CD4-positive, alpha-beta T cell treated with Interleukin-10 for 1 hour (primary cell): ENCODE data around the gene PAFAH1B1.
"Not testable (repeated sequence)": the region's sequence is repeated elsewhere in the genome, so short reads cannot be mapped to it uniquely, and the experiment has no call there.

Experiments used
- DNase-seq: peaks from one replicate; pipeline ENCODE4 v3.0.0-alpha.2; 2020

The PAFAH1B1 gene

DNA sequence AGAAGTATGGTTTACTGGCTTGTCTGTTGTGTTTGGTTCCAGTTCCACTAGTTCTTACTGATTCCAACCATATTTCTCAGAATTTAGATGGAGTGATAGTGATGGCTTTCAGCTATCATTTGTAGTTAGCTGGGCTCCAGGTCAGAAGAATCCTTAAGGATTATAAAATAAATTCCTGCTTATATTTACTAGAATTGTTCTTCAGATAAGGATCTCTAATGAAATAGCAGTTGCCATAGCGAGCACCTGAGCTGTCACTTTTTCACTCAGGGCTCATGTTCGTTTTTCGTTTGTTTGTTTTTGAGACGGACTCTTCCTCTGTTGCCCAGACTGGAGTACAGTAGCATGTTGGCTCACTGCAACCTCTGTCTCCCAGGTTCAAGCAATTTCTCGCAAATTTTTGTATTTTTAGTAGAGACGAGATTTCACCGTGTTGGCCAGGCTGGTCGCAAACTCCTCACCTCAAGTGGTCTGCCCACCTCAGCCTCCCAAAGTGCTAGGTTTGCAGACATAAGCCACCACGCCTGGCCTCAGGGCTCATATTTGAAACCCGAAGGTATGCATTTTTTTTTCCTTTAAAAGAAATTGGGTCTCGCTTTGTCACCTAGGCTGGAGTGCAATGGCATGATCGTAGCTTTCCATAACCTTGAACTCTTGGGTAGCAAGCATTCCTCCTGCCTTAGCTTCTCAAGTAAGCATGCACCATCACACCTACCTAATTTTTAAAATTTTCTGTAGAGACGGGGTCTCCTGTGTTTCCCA, 42.9 kb downstream of the PAFAH1B1 start:
- no peak for DNase-seq

DNA sequence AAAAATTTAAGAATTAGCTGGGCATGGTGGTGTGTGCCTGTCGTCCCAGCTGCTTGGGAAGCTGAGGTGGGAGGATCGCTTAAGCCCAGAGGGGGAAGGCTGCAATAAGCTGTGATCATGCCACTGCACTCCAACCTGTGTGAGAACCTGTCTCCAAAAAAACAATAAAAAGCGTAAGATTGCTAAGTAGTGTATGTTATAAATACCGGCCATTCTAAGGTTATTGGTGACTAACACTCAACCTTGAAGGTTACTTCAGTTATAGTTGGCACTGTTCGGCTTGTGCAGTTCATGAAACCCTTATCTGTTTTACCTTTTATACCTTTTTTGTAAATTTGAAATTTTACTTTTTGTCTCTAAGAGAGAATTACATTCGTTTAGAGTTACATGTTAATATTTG, 44.0 kb downstream of the PAFAH1B1 start:
- DNase-seq = no peak

DNA sequence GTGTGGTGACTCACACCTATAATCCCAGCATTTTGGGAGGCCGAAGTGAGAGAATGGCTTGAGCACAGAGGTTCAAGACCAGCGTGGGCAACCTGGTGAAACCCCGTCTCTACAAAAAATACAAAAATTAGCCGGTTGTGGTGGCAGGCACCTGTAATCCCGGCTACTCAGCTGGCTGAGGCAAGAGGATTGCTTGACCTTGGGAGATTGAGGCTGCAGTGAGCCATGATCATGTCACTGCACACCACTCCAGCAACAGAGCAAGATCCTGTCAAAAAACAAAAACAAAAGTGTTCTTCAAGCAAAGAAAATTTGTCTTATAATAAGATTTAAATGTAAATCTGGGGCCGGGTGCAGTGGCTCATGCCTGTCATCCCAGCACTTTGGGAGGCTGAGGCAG, 51.5 kb downstream of the PAFAH1B1 start:
- DNase-seq = no peak

DNA sequence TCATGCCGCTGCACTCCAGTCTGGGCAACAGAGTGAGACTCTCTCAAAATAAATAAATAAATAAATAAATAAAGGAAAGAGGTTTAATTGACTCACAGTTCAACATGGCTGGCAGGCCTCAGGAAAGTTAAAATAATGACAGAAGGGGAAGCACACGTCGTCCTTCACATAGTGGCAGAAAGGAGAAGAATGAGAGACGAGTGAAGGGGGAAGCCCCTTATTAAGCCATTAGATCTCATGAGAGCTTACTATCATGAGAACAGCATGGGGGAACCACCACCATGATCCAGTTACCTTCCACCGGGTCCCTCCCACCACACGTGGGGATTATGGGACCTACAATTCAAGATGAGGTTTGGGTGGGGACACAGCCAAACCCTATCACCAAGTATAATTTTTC, 54.5 kb downstream of the PAFAH1B1 start:
- no peak for DNase-seq

DNA sequence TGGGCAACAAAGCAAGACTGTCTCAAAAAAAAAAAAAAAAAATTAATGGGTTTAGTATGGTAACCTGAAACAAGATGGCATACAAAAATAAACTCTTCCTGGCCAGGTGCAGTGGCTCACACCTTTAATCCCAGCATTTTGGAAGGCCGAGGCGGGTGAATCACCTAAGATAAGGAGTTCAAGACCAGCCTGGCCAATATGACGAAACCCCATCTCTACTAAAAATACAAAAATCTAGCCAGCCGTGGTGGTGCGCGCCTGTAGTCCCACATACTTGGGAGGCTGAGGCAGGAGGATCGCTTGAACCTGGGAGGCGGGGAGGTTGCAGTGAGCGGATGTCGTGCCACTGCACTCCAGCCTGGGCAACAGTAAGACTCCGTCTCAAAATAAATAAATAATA, 55.7 kb downstream of the PAFAH1B1 start:
- DNase-seq = no peak

DNA sequence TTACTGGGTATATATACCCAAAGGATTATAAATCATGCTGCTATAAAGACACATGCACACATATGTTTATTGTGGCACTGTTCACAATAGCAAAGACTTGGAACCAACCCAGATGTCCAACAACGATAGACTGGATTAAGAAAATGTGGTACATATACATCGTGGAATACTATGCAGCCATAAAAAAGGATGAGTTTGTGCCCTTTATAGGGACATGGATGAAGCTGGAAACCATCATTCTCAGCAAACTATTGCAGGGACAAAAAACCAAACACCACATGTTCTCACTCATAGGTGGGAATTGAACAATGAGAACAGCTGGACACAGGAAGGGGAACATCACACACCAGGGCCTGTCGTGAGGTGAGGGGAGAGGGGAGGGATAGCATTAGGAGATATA, 59.5 kb downstream of the PAFAH1B1 start:
- DNase-seq = not testable (repeated sequence)

DNA sequence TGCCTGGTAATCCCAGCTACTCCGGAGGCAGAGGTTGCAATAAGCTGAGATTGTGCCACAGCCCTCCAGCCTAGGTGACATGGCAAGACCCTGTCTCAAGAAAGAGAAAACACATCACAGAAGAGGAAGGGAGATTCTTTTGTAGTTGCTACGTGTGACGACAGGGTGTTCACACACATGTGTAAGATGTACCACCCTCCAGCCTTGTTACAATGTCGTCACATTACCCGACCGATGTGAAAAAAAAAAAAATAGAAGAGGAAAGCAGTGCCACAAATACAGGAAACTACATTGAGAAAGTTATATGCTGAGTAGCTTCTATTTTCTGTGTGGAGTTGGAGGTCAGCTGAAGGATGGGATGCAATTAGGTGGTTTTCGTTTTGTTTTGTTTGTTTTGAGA, 62.1 kb downstream of the PAFAH1B1 start:
- no peak for DNase-seq

DNA sequence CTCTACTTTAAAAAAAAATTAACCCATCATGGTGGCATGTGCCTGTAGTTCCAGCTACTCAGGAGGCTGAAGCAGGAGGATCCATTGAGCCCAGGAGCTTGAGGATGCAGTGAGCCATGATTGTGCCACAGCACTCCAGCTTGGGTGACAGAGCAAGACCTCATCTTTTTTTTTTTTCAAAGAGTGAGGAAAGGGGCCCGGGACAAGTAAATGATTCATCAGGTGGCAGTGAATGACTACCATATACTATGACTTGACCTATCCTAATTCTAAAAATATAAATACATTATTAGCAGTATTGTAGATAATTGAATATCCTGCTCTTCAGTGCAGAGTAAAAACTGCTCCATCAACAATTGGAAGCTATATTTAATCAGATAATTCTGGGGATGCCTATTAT, 62.8 kb downstream of the PAFAH1B1 start:
- DNase-seq = no peak

DNA sequence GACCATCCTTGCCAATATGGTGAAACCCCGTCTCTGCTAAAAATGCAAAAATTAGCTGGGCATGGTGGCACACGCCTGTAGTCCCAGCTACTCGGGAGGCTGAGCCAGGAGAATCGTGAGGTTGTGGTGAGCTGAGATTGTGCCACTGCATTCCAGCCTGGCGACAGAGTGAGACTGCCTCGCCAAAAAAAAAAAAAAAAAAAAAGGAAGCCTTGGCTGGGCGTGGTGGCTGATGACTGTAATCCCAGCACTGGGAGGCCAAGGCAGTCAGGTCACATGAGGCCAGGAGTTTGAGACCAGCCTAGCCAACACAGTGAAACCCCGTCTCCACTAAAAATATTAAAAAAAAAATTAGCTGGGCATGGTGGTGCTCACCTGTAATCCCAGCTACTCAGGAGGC, 65.9 kb downstream of the PAFAH1B1 start:
- not testable (repeated sequence) for DNase-seq

DNA sequence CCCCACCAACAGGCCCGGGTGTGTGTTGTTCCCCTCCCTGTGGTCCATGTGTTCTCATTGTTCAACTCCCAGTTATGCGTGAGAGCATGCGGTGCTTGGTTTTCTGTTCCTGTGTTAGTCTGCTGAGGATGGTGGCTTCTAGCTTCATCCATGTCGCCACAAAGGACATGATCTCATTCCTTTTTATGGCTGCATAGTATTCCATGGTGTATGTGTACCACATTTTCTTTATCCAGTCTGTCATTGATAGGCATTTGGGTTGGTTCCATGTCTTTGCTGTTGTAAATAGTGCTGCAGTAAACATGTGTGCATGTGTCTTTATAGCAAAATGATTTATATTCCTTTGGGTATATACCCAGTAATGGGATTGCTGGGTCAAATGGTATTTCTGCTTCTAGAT, 67.0 kb downstream of the PAFAH1B1 start:
- DNase-seq = not testable (repeated sequence)

DNA sequence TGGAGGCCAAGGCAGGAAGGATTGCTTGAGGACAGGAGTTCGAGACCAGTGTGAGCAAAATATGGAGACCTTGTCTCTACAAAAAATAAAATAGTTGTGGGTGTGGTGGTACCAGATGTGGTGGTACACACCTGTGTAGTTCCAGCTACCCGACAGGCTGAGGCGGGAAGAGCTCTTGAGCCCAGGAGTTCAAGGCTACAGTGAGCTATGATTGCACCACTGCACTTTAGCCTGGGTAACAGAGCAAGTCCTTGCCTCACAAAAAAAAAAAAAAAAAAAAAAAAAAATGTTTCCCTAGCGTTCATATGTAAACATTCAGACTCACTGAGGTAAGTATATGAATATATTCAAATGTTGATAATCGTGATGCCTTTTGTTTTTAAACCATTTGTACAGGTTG, 78.6 kb downstream of the PAFAH1B1 start:
- no peak for DNase-seq

DNA sequence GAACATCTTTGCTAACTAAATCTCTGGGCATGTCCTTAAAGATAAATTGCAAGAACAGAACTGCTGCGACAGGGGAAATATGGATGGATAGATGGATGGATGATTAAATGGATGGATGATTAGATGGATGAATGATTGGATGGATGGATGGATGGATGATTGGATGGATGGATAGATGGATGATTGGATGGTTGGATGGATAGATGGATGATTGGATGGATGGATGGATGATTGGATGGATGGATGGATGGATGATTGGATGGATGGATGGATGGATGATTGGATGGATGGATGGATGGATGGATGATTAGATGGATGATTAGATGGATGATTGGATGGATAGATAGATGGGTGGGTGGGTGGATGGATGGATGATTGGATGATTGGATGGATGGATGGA, 85.8 kb downstream of the PAFAH1B1 start:
- DNase-seq = not testable (repeated sequence)

DNA sequence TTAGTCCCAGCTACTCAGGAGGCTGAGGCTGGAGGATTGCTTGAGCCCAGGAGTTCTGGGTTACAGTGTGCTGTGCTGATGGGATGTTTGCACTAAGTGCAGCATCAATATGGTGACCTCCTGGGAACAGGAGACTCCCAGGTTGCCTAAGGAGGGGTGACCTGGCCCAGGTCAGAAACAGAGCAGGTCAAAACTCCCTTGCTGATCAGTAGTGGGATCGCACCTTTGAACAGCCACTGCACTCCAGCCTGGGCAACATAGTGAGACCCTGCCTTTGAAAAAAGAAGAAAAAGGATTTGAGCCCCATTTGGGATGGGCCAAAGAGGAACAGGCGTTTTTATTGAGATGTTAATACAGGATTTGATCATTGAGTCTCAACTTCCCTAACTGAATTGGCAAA, 87.5 kb downstream of the PAFAH1B1 start:
- no peak for DNase-seq

DNA sequence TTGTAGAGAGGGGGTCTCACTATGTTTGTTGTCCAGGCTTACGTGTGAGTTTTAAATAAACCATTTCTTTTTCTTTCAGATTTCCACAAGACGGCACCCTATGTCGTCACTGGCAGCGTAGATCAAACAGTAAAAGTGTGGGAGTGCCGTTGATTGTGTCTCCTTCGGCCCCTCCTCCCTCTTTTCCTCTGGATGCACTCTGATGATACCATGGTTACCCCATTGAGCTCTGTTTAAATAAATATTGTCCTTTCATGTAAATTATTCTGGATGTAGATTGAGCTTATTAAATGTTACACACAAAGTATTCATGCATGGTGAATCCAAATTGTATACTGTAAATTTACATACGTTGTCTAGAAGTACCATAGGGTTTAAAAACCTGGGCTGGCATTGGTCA, 88.2 kb downstream of the PAFAH1B1 start:
- DNase-seq = no peak

DNA sequence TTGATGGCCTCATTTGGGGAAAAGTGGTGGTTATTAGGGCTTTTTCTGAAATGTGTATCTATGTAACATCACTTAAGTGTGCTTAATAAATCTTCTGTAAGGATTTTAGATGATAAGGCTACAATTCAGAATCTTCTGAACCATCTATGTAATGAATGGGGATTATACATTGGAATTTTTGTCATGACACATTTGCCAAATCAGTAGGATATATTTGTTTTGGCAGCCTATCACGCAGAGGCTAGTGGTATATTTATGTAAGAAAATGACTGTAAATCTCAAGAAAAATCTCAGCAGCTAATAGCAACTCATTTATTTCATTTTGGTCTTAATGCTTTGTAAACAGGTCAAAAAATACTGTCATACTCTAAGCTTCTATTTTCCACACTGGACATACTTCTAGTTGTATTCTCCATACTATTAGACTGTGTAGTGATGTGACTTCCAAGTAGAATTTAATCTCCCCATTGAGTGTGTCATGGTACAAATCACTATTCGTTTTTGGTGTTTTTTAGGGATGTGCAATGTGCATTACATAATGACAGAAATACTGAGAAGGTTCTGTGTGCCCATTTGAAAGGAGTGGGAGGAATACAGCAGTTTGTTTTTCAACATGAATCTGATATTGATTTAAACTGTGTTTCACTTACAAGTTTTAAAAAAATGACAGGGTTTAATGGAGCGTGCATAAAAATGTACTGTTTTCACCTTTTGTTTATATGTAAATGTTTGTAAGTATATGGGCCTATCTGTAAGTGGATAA, 88.9 kb downstream of the PAFAH1B1 start:
- DNase-seq = no peak

DNA sequence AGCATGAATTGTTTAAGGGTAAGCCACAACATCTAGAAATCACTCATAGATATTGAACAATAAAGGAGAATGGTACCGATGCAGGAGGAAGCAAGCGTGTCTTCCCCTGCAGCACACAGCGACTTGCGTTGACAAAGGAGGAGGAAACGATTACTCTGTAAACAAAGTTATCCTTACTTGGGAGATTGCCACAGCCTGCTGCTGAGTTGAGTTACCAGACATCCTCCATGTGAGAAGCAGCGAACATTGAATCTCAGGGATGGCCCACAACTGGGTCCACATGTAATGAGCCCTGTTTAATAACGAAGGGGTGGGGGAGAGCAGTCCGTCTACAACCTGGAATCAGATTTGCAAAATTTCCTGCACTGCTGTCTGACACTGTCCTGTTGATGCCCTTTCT, 90.5 kb downstream of the PAFAH1B1 start:
- no peak for DNase-seq

DNA sequence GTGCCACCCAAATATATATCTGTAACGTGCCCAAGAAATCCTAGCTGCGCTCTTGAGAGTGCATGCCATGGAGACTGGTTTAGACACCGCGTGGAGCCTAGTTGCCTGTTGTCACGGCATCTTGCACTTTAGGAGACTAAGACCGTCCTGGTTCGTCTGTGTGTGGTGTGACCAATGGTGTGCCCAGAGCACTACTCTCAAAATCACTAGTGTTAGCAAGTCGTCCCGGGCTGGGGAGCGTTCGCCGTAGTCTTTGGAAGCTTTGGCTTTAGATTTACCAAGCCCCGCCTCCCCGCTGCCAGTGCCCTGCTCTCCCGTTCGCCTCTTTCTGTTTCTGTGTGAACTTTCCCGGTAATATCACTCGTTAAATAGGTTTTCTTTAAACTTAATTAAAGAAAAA, 91.1 kb downstream of the PAFAH1B1 start:
- no peak for DNase-seq

DNA sequence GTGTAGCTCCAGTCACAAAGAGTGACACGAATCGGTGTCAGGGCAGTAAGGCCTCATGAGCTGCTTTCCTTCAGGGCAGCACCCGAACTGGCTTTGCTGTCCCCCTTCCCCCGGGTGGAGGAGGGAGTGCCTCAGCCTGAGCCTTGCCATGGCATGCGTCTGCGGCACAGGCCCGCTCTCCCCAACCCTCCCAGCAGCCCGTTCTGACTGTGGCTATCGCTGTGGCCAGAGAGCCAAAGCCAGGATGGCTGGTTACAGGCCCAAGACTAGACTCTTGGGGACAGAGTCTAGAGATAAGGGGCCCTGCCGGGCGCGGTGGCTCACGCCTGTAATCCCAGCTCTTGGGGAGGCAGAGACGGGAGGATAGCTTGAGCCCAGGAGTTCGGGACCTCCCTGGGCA, 92.2 kb downstream of the PAFAH1B1 start:
- no peak for DNase-seq

DNA sequence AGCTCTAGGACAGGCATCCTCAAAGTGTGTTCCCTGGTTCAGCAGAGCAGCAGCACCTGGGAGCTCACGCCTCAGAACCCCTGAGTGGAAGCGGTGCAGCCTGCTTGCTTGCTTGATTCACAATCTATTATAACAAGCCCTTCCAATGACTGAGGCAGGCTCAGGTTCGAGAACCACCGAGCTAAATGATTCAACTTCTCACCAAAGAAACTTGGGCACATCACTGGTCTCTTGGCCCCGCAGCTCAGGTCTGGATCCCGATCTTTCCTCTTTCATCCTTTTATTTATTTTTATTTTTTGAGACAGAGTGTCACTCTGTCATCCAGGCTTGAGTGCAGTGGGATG, 93.6 kb downstream of the PAFAH1B1 start:
- no peak for DNase-seq

DNA sequence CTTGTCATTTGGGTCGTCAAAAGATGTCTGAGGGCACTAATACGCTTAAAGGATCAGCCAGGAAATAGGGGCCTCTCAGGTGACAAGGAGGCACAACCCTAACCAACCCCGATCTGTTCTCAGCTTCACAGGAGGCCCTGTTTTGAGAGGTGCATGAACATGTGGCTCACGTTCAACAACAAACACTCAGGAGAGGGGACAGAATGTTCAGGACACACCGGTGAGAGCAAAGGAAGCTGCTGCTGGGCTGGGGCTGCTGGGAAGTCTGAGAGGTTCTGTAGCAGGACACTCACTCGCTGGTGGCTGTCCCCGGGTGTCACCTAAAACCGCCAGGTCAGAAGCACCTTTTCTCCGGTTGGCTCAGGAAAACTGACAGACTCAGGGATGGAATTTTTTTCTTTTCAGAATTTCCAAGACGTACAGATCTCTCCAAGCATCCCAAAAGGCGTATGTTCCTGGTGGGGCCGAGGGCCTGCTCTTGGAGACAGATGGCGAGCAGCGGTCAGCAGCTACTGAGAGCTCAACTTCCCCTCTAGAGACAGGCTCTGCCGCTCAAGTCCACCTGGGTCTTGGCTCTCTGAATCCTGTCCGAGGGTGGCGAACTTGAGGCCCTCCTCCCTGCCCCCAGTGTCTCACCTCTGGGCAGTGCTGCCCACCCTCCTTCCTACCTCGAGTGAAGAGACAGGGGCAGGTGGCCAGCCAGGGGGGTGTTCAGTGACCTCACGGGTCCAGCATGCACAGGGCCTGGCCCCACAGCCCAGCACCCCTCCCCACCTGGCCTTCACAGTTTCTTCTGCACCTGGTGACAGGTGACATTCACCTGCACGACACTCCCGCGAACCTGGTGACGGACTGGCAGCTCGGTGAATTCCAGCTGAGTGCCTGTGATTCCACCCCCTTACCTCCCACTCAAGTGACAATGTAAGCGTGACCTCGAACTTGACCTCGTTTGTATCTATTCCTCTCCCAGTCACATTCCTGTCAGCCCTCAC, 95.2 kb downstream of the PAFAH1B1 start:
- no peak for DNase-seq

DNA sequence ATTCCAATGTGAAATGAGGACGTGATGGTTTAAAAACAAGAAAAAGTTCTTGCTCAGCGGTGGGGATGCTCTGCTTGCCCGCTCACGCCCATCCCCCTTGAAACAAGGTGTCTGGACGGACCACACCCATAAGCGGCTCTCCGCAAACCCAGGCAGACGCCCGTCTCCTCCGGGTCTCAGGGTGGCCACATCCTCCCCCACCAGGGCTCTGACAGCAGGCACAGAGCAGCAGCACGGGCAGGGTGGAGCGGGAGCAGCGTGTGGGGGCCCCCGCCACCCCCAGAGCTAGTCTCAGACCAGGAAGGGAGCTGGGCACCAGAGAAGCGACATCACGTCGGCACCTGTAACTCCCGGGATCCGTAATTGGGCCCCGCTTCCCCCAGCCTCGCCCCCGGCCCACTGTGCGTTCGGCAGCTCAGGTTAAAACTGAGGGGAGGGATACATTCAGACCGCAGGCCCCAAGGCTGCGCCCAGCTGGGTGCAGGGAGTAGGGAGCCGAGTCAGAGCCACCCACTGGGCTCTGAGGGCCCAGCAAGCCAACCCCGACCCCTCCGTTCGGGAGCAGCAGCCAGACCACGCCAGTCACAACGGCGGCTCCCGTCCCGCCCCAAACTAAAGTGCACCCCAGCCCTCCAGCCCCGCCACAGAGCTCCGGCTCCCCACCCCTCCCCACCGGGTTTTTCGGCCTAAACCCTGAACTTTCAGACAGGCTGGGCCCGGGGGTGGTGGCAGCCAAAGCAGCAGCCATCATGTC, 96.1 kb downstream of the PAFAH1B1 start:
- DNase-seq = peak; percentile 62

DNA sequence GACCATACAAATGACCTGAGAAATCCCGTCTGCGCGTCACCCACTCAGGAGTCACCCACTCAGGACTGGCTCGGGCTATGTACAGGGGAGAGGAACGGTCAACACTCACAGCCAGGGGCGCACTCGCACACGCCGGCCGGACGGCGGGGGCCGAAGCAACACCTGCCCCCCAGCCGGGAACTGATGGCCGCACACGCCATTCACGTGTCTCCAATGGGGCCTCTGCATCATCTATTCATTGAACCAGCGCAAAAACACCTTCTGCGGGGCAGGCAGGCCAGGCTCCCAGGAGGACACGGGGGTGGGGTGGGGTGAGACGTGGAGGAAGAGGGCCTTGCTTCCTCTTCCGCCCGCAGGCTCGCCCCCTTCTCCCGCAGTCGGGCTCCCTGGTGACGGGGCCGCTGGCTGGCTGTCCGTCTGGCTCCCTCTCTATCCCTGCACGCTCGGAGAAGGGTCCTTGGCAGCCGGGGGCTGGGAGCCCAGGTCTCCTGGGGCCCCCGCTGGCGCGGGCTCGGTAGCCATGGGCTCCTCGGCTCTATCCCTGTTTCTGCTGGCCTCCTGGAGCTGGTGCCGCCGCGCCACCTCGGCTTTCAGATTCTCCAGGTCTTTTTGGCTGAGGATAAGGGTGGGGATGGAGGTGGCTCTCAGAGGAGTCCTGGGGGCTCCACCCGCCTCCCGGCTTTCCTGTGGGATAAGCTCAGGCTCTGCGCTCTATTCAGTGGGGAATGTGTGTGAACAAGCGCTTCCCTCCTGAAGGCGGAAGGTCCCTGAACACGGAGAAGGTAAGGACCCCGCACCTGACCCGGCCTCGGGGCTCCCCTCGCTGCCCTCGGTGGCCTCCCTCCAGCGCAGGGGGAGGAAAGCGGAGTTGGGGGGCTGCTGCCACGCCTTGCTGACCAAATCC, 97.0 kb downstream of the PAFAH1B1 start:
- no peak for DNase-seq
